CD14-positive monocyte (primary cell): Measurements from ENCODE around the gene UNC13C. TPM values are rescaled to one million over a fixed set of nuclear protein-coding genes. Genes with fewer than 3 reads are reported as not detected.

Experiments
- DNase-seq, 3 donors: peaks; one replicate each; pipeline ENCODE4 v3.0.0-alpha.2; 2011 to 2022
- H2AFZ ChIP-seq: 2 replicates; pipeline ENCODE4 v1.6.0; 2012; ENCODE audit warnings: mild to moderate bottlenecking, low read depth, low read length, inconsistent platforms; ENCODE audit not compliant: insufficient read depth, poor library complexity, severe bottlenecking
- H3K27ac ChIP-seq, 2 donors: 1 replicate in 1 of 2; 2 replicates in 1 of 2; pipeline ENCODE4 v1.5.1; 2012 to 2013; ENCODE audit warnings: low read length in 2 of 2, control low read depth in 1 of 2, inconsistent platforms in 1 of 2, low read depth in 1 of 2, mild to moderate bottlenecking in 1 of 2
- H3K27me3 ChIP-seq, 2 donors: one replicate each; pipeline versions ENCODE4 v1.6.0 to v1.6.1; 2011 to 2013; ENCODE audit warnings: low read length in 2 of 2; ENCODE audit not compliant: control insufficient read depth in 2 of 2, insufficient read depth in 2 of 2
- H3K36me3 ChIP-seq, 2 donors: replicated peaks in 1 of 2; 1 replicate in 1 of 2; 2 replicates in 1 of 2; pipeline versions ENCODE4 v1.5.1 to v1.6.1; 2012 to 2013; ENCODE audit warnings: low read length in 2 of 2, control low read depth in 1 of 2, inconsistent platforms in 1 of 2, mild to moderate bottlenecking in 1 of 2; ENCODE audit not compliant: insufficient read depth in 2 of 2, control insufficient read depth in 1 of 2
- H3K4me1 ChIP-seq, 2 donors: 1 replicate in 1 of 2; 2 replicates in 1 of 2; pipeline versions ENCODE4 v1.5.1 to v1.6.1; 2012 to 2013; ENCODE audit warnings: low read length in 2 of 2, control low read depth in 1 of 2, inconsistent platforms in 1 of 2, mild to moderate bottlenecking in 1 of 2, moderate library complexity in 1 of 2; ENCODE audit not compliant: insufficient read depth in 2 of 2, control insufficient read depth in 1 of 2
- H3K4me2 ChIP-seq: replicated peaks from 2 replicates; pipeline ENCODE3; 2012; ENCODE audit warnings: low read length, moderate library complexity, mild to moderate bottlenecking; ENCODE audit not compliant: poor library complexity, severe bottlenecking; ENCODE audit errors: extremely low read depth
- H3K4me3 ChIP-seq, 3 experiments: fragments of 200-600 bp in 1 of 3; sonication (generic) in 1 of 3; replicated peaks in 1 of 3; 1 replicate in 2 of 3; 2 replicates in 1 of 3; pipeline ENCODE4 v1.5.1; 2011 to 2013; ENCODE audit warnings: low read length in 3 of 3, mild to moderate bottlenecking in 3 of 3, control low read depth in 2 of 3, low read depth in 2 of 3, inconsistent platforms in 1 of 3, moderate library complexity in 1 of 3
- H3K79me2 ChIP-seq: 2 replicates; pipeline ENCODE4 v1.6.0; 2012; ENCODE audit warnings: mild to moderate bottlenecking, control low read depth, inconsistent platforms, low read length, moderate library complexity; ENCODE audit not compliant: insufficient read depth
- H3K9ac ChIP-seq: 2 replicates; pipeline ENCODE4 v1.6.0; 2017; ENCODE audit warnings: low read length, mild to moderate bottlenecking; ENCODE audit not compliant: insufficient read depth, poor library complexity, severe bottlenecking
- H3K9me3 ChIP-seq, 2 donors: replicated peaks in 1 of 2; 1 replicate in 1 of 2; 2 replicates in 1 of 2; pipeline versions ENCODE4 v1.5.1 to v1.6.1; 2012 to 2013; ENCODE audit warnings: low read length in 2 of 2, control low read depth in 1 of 2; ENCODE audit not compliant: control insufficient read depth in 1 of 2, insufficient read depth in 1 of 2
- H4K20me1 ChIP-seq: 2 replicates; pipeline ENCODE4 v1.6.0; 2012; ENCODE audit warnings: mild to moderate bottlenecking, low read length, control low read depth, moderate library complexity; ENCODE audit not compliant: insufficient read depth
- H3K27ac Mint-ChIP-seq, 7 donors: one replicate each; pipeline ENCODE4 v1.8.0; 2020; ENCODE audit warnings: mild to moderate bottlenecking in 7 of 7, mixed read lengths in 7 of 7, moderate library complexity in 6 of 7, inconsistent platforms in 2 of 7
- H3K27me3 Mint-ChIP-seq, 3 donors: one replicate each; pipeline ENCODE4 v1.8.0; 2021 to 2022; ENCODE audit warnings: low read depth in 3 of 3, mild to moderate bottlenecking in 3 of 3, mixed read lengths in 3 of 3, moderate library complexity in 3 of 3, inconsistent platforms in 1 of 3
- H3K36me3 Mint-ChIP-seq, 2 donors: one replicate each; pipeline ENCODE4 v1.8.0; 2020; ENCODE audit warnings: mixed read lengths in 2 of 2, inconsistent platforms in 1 of 2, mild to moderate bottlenecking in 1 of 2
- H3K4me1 Mint-ChIP-seq: one replicate; pipeline ENCODE4 v1.8.0; 2020; ENCODE audit warnings: mild to moderate bottlenecking, mixed read lengths
- H3K4me3 Mint-ChIP-seq, 2 donors: one replicate each; pipeline ENCODE4 v1.8.0; 2020; ENCODE audit warnings: mild to moderate bottlenecking in 2 of 2, mixed read lengths in 2 of 2, moderate library complexity in 1 of 2
- H3K9me3 Mint-ChIP-seq, 7 donors: one replicate each; pipeline ENCODE4 v1.8.0; 2020 to 2022; ENCODE audit warnings: mixed read lengths in 7 of 7, mild to moderate bottlenecking in 6 of 7, moderate library complexity in 6 of 7, inconsistent platforms in 2 of 7
- WGBS: methylation state at CpG from one replicate; pipeline ENCODE4 v1.1.5; 2013; ENCODE audit warnings: missing lambda C conversion rate; ENCODE audit not compliant: insufficient coverage; 5-methylcytosine and 5-hydroxymethylcytosine counted together
- intact Hi-C, 2 donors: fragments of 100-400 bp; cut with micrococcal nuclease; formaldehyde crosslinking; loops; one replicate each; pipeline versions ENCODE4 v1.15.0 to v1.15.1; 2023
- polyA plus RNA-seq, 3 donors: library from polyadenylated mRNA; depleted of rRNA in 1 of 3; unstranded in 2 of 3; stranded (reverse) in 1 of 3; fragments of 300-500 nt in 2 of 3; fragments of >200 nt in 1 of 3; fragmentation: Illumina TruSeq in 2 of 3; gene quantifications; 1 replicate in 2 of 3; 2 replicates in 1 of 3; pipeline ENCODE4 v1.2.3, GENCODE V29; 2012 to 2021
- TF ChIP-seq, protein P1 (sequence below): fragments of 200-600 bp; IDR thresholded peaks from one replicate; pipeline ENCODE4 v1.8.0; 2022; ENCODE audit warnings: antibody characterized with exemption, mild to moderate bottlenecking

UNC13C gene
- polyA plus RNA-seq, 3 donors, result not detected

DNA sequence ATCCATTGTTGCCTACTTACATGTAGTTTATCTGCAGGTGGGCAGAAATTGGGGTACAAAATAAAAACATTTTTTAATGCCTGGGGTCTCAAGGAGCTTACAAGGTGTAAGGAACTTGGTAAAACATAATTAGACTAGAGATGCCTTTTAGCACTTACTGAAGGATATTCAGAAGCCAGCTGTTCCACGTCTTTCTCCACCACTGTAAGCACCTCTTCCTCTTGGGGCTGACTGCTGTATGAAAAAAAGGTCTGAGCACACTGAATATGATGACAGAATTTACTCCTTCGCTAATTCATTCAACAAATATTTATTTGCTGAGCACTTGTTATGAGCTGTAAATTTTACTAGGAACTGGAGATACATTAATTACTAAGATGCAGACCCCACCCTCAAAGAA is 539.1 kb downstream of the UNC13C start:
- WGBS, result no CpG with 5 or more reads among the region's 2 CpGs

DNA sequence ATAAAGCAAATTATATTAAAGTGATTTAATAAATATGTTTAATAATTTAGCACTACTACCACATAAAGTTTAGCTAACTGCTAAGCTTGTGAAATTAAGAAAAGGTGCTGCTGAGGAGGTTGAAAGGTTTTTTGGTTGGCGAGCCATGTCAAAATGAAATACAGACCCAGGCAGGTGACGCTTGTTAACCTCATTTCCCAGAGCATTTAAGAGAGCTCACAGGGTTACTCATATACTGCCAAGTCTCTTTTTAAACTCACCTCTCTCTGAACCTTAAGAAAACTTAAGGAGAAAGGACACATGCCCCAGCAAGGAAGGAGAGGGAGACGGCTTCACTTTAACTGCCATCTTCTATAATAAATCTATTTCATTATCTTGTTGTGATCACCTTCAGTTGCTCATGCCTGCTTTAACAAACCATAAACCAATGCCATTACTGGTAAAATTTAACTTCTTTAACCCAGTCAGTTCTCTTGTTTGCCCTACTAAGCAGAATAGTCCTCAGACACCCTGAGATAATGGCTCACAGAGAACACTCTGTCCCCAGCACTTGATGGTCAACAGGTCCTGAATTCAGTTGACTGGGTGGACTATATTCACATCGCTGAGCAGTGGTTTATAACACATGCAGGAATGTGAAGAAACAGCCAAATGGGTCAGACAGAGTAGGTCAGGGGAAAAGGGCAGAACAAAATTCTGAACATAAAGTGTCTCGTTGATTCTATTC is 540.1 kb downstream of the UNC13C start:
- Histone ChIP-seq H3K79me2 (no peaks in the 10 kb centered on the region), H3K36me3 (no peaks in the 10 kb centered on the region), H3K27me3 (no peaks in the 10 kb centered on the region), H3K9ac (no peak overlapping the region), H3K27ac (no peak overlapping the region), H3K4me1 (peaks cover 0 to 5% of the 10 kb centered on the region in 2 donors), H4K20me1 (no peaks in the 10 kb centered on the region), H3K4me2 (no peak overlapping the region), H3K9me3 (no peaks in the 10 kb centered on the region), H2AFZ (no peak overlapping the region), H3K4me3 (no peak overlapping the region)
- H3K9me3 Mint-ChIP-seq, result no peaks in the 10 kb centered on the region
- intact Hi-C loops, result no loop called here
- no peaks in the 10 kb centered on the region for H3K36me3 Mint-ChIP-seq
- peaks cover 13% of the 10 kb centered on the region for H3K4me1 Mint-ChIP-seq
- H3K27ac Mint-ChIP-seq, result no peak overlapping the region
- TF ChIP-seq, protein P1, sequence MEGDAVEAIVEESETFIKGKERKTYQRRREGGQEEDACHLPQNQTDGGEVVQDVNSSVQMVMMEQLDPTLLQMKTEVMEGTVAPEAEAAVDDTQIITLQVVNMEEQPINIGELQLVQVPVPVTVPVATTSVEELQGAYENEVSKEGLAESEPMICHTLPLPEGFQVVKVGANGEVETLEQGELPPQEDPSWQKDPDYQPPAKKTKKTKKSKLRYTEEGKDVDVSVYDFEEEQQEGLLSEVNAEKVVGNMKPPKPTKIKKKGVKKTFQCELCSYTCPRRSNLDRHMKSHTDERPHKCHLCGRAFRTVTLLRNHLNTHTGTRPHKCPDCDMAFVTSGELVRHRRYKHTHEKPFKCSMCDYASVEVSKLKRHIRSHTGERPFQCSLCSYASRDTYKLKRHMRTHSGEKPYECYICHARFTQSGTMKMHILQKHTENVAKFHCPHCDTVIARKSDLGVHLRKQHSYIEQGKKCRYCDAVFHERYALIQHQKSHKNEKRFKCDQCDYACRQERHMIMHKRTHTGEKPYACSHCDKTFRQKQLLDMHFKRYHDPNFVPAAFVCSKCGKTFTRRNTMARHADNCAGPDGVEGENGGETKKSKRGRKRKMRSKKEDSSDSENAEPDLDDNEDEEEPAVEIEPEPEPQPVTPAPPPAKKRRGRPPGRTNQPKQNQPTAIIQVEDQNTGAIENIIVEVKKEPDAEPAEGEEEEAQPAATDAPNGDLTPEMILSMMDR, result no peak
- no peak for DNase-seq
- no peak overlapping the region for H3K4me3 Mint-ChIP-seq
- no CpG with 5 or more reads among the region's 5 CpGs for WGBS
- peaks cover 0 to 4% (median 0%) of the 10 kb centered on the region in 3 donors for H3K27me3 Mint-ChIP-seq

More for the DNA sequence above, 539.1 kb downstream of the UNC13C start:
- H3K4me2 ChIP-seq, result no peak overlapping the region
- H3K4me1 ChIP-seq, result peaks cover 0 to 5% of the 10 kb centered on the region in 2 donors
- no peaks in the 10 kb centered on the region for H3K36me3 ChIP-seq
- H3K9ac ChIP-seq, result no peak overlapping the region
- no peak overlapping the region for H3K4me3 ChIP-seq
- TF ChIP-seq, protein P1, result no peak
- peaks cover 0 to 4% (median 0%) of the 10 kb centered on the region in 3 donors for H3K27me3 Mint-ChIP-seq
- no peaks in the 10 kb centered on the region for H4K20me1 ChIP-seq
- H3K4me3 Mint-ChIP-seq, result no peak overlapping the region
- no peaks in the 10 kb centered on the region for H3K27me3 ChIP-seq
- H3K79me2 ChIP-seq, result no peaks in the 10 kb centered on the region
- H3K9me3 Mint-ChIP-seq, result no peaks in the 10 kb centered on the region
- H2AFZ ChIP-seq, result no peak overlapping the region
- H3K27ac Mint-ChIP-seq, result no peak overlapping the region
- peaks cover 13% of the 10 kb centered on the region for H3K4me1 Mint-ChIP-seq
- H3K9me3 ChIP-seq, result no peaks in the 10 kb centered on the region
- H3K36me3 Mint-ChIP-seq, result no peaks in the 10 kb centered on the region
- no peak for DNase-seq
- intact Hi-C loops, result no loop called here
- H3K27ac ChIP-seq, result no peak overlapping the region
